Esophagus muscularis mucosa (tissue), 4 donors: Measurements from ENCODE around the gene PTPN5. TPM values are rescaled to one million over a fixed set of nuclear protein-coding genes. Genes with fewer than 3 reads are reported as not detected.
"Not testable (repeated sequence)": the region's sequence is repeated elsewhere in the genome, so short reads cannot be mapped to it uniquely, and the experiment has no call there.

ENCODE experiments used
- DNase-seq: peaks from one replicate; pipeline ENCODE4 v3.0.0-alpha.2; 2017; ENCODE audit errors: extremely low spot score
- H3K27ac ChIP-seq, 4 donors: fragments of 200-600 bp; sonication (generic); replicated peaks in 1 of 4; 1 replicate in 3 of 4; 2 replicates in 1 of 4; pipeline ENCODE4 v1.5.1; 2016 to 2019; ENCODE audit warnings: mild to moderate bottlenecking in 1 of 4
- H3K27me3 ChIP-seq, 4 donors: fragments of 200-600 bp; sonication (generic); one replicate each; pipeline versions ENCODE4 v1.5.1 to v1.6.0; 2016 to 2019
- H3K36me3 ChIP-seq, 4 donors: fragments of 200-600 bp; sonication (generic); one replicate each; pipeline ENCODE4 v1.5.1; 2016 to 2019
- H3K4me1 ChIP-seq, 4 donors: fragments of 200-600 bp; sonication (generic); one replicate each; pipeline ENCODE4 v1.5.1; 2016 to 2019
- H3K4me3 ChIP-seq, 4 donors: fragments of 200-600 bp; sonication (generic); 1 replicate in 2 of 4; 2 replicates in 2 of 4; pipeline ENCODE4 v1.5.1; 2016 to 2019; ENCODE audit warnings: mild to moderate bottlenecking in 4 of 4, moderate library complexity in 1 of 4
- H3K9me3 ChIP-seq, 4 donors: fragments of 200-600 bp; sonication (generic); 1 replicate in 3 of 4; 2 replicates in 1 of 4; pipeline ENCODE4 v1.5.1; 2016 to 2019
- EP300 ChIP-seq: sonication (generic); formaldehyde crosslinking; IDR thresholded peaks from one replicate; pipeline ENCODE4 v1.6.1; 2017; ENCODE audit warnings: antibody characterized with exemption
- POLR2A ChIP-seq: fragments of 450-650 bp; IDR thresholded peaks from one replicate; pipeline ENCODE4 v1.6.1; 2017; ENCODE audit warnings: antibody characterized with exemption, moderate library complexity, mild to moderate bottlenecking, low read depth
- POLR2AphosphoS5 ChIP-seq, 2 donors: sonication (generic); formaldehyde crosslinking; IDR thresholded peaks; one replicate each; pipeline ENCODE4 v1.6.1; 2017; ENCODE audit warnings: antibody characterized with exemption in 2 of 2
- WGBS: methylation state at CpG from one replicate; pipeline ENCODE4 v1.1.5; 2018; 5-methylcytosine and 5-hydroxymethylcytosine counted together
- intact Hi-C: fragments of 100-400 bp; cut with DNase I; formaldehyde crosslinking; loops from one replicate; pipeline ENCODE4 v1.15.1; 2023
- total RNA-seq, 4 donors: library from RNA; depleted of rRNA; stranded (reverse); fragments of >200 nt; gene quantifications; one replicate each; pipeline versions ENCODE4 v1.1.0 to v1.2.1, GENCODE V29; 2016
- TF ChIP-seq, protein P1 (sequence below), 3 experiments: fragments of 200-600 bp in 2 of 3; fragments of 450-650 bp in 1 of 3; sonication (generic) in 2 of 3; IDR thresholded peaks; one replicate each; pipeline ENCODE4 v1.5.1; 2017 to 2019; ENCODE audit warnings: antibody characterized with exemption in 3 of 3, mild to moderate bottlenecking in 2 of 3, moderate library complexity in 1 of 3

The PTPN5 gene
- total RNA-seq, 4 donors from 2014 or later: 1.2 to 4.1 (median 3.0) TPM

DNA sequence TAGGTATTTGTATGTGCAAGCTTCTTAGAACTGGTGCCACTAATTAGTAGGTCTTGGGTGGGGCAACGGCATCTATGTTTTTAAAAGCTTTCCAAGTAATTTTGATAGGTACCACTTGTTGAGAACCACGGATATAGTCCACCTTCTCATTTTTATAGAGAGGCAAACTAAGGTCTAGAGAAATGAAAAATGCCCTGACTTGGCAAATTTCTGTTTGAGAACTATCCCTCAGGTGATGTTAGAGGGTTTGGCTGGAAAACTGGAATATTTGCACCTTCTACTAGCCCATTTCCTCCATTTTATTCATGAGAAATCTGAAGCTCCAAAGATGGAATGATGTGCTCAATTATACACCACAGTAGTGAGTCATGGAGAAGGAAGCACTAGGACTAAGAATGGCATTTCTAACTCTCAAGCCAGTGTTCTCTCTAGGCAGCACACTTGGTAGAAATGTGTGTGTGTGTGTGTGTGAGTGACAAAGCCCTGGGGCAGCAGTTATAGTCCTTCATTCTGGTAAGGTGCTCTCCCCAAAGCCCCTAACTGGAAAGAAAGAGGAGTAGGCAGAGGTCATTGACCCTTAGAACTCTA is 94.9 kb downstream of the PTPN5 start:
- 98% methylated on average over 2 of the region's 2 CpGs for WGBS
- intact Hi-C loops: loop anchor here (5.0 kb wide), 1 partner anchor 59 kb away; no protein-coding TSS in a partner anchor
- H3K36me3 ChIP-seq: peaks cover 3 to 8% (median 7%) of the 10 kb centered on the region in 4 donors
- TF ChIP-seq, protein P1, sequence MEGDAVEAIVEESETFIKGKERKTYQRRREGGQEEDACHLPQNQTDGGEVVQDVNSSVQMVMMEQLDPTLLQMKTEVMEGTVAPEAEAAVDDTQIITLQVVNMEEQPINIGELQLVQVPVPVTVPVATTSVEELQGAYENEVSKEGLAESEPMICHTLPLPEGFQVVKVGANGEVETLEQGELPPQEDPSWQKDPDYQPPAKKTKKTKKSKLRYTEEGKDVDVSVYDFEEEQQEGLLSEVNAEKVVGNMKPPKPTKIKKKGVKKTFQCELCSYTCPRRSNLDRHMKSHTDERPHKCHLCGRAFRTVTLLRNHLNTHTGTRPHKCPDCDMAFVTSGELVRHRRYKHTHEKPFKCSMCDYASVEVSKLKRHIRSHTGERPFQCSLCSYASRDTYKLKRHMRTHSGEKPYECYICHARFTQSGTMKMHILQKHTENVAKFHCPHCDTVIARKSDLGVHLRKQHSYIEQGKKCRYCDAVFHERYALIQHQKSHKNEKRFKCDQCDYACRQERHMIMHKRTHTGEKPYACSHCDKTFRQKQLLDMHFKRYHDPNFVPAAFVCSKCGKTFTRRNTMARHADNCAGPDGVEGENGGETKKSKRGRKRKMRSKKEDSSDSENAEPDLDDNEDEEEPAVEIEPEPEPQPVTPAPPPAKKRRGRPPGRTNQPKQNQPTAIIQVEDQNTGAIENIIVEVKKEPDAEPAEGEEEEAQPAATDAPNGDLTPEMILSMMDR (IDR thresholded peaks at IDR 0.05): no peak
- no peak for DNase-seq
- no peak overlapping the region for H3K27ac ChIP-seq
- no peaks in the 10 kb centered on the region for H3K27me3 ChIP-seq
- H3K4me1 ChIP-seq: peaks cover 17 to 29% (median 19%) of the 10 kb centered on the region in 4 donors
- H3K4me3 ChIP-seq: no peak overlapping the region
- H3K9me3 ChIP-seq: no peaks in the 10 kb centered on the region

DNA sequence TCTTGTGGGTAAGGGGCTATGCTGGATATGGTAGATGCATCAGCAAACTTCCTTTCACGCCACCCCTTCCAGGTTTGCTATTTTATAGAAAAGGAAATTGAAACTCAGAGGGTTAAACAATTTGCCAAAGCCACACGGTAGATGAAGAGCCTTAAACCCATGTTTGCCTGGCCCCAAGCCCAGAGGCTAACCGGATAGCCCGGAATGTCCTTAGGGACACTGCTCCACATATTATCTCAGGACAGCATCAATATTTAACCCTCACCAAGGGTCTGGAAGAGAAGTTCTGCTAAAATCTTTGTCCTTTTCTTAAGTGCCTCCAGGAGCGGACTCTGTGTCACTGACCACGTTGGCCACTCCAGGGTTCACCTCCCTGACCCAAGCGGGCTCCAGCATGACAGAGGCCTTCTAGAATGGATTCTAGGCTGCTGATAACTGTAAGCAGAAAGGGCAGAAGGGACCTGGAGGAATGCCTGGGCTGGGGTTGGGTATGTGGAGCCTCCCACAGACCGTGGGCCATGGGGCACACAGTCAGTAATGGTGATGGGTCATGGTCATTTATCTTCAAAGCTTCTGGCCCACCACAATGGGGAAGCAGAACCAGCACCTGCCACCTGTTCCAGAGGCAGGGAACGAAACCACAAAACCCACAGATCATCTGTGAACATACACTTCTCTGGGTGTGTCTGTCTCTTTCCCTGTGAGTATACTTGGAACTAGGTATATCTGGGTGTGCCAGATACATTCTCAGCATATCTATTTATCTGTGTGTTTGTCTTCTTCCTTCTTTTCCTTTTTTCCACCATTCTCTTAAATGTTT is 98.4 kb downstream of the PTPN5 start:
- intact Hi-C loops: no loop called here
- no peak for TF ChIP-seq EP300

DNA sequence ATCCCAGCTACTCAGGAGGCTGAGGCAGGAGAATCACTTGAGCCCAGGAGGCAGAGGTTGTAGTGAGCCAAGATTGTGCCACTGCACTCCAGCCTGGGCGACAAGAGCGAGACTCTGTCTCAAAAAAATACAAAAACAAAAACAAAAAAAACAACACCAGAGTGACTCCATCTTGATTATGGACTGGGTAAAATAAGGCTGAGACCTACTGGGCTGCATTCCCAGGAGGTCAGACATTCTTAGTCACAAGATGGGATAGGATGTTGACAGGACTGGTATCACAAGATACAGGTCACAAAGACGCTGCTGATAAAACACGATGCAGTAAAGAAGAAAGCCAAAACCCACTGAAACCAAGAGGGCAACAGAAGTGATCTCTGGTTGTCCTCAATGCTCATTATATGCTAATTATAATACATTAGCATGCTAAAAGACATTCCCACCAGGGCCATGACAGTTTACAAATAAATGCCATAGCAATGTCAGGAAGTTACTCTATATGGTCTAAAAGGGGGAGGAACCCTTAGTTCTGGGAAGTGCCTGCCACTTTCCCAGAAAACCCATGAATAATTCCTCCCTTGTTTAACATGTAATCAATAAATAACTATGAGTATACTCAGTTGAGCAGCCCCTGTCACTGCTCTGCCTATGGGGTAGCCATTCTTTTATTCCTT is 100.0 kb downstream of the PTPN5 start:
- H3K27me3 ChIP-seq, H3K4me1 ChIP-seq, intact Hi-C loops, H3K4me3 ChIP-seq, H3K36me3 ChIP-seq, DNase-seq, H3K27ac ChIP-seq, H3K9me3 ChIP-seq: not testable (repeated sequence)
- 91% methylated on average over 4 of the region's 4 CpGs for WGBS

More for the DNA sequence above, 98.4 kb downstream of the PTPN5 start:
- Histone ChIP-seq H3K4me1 (peaks cover 0 to 5% (median 3%) of the 10 kb centered on the region in 4 donors), H3K27me3 (no peaks in the 10 kb centered on the region), H3K4me3 (no peak overlapping the region), H3K9me3 (no peaks in the 10 kb centered on the region), H3K36me3 (no peaks in the 10 kb centered on the region), H3K27ac (no peak overlapping the region)
- 77% methylated on average over 9 of the region's 9 CpGs for WGBS
- DNase-seq: no peak

DNA sequence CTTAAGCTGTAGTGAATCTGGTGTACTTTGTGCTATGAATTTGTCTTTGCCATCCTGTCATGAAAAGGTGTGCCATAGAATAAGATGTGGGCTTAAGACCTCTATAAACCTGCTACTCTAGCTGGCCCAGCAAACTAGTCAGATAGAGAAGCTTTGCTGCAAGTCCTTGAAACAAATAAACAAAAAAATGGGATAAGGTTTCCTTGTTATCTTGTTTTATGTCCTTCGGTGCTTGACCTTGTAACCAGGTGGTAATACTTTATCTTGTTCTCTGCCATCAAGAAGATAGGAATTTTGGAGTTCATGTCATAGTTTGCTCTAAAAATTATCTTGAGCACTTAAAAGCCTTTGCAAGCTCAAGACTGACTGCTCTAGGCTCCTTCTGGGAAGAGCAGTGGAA is 107.3 kb downstream of the PTPN5 start:
- no peaks in the 10 kb centered on the region for H3K4me1 ChIP-seq
- no peaks in the 10 kb centered on the region for H3K27me3 ChIP-seq
- DNase-seq: no peak
- WGBS: 85% methylated on average over 1 of the region's 1 CpG
- intact Hi-C loops: no loop called here
- H3K4me3 ChIP-seq: no peak overlapping the region
- H3K27ac ChIP-seq: no peak overlapping the region
- TF ChIP-seq, protein P1 (IDR thresholded peaks at IDR 0.05): no peak
- no peak for TF ChIP-seq POLR2AphosphoS5 (IDR thresholded peaks at IDR 0.05)
- TF ChIP-seq POLR2A: no peak
- TF ChIP-seq EP300: no peak
- no peaks in the 10 kb centered on the region for H3K9me3 ChIP-seq
- H3K36me3 ChIP-seq: no peaks in the 10 kb centered on the region

DNA sequence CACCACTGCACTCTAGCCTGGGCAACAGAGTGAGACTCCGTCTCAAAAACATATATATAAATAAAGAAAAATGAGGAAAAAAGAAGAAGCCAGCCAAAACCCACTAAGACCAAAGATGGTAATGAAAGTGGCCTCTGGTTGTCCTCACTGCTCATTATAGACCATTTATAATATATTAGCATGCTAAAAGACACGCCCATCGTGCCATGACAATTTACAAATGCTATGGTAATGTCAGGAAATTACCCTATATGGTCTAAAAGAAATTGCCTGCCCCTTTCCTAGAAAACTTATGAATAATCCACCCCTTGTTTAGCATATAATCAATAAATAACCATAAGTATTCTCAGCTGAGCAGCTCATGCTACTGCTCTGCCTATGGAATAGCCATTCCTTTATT is 109.1 kb downstream of the PTPN5 start:
- H3K27ac ChIP-seq: no peak overlapping the region
- no peaks in the 10 kb centered on the region for H3K36me3 ChIP-seq
- TF ChIP-seq POLR2AphosphoS5 (IDR thresholded peaks at IDR 0.05) (no peak), POLR2A (no peak), EP300 (no peak)
- TF ChIP-seq, protein P1 (IDR thresholded peaks at IDR 0.05): no peak
- no peaks in the 10 kb centered on the region for H3K27me3 ChIP-seq
- no peak for DNase-seq
- 93% methylated on average over 3 of the region's 3 CpGs for WGBS
- intact Hi-C loops: no loop called here
- H3K9me3 ChIP-seq: no peaks in the 10 kb centered on the region
- H3K4me3 ChIP-seq: no peak overlapping the region
- no peaks in the 10 kb centered on the region for H3K4me1 ChIP-seq

DNA sequence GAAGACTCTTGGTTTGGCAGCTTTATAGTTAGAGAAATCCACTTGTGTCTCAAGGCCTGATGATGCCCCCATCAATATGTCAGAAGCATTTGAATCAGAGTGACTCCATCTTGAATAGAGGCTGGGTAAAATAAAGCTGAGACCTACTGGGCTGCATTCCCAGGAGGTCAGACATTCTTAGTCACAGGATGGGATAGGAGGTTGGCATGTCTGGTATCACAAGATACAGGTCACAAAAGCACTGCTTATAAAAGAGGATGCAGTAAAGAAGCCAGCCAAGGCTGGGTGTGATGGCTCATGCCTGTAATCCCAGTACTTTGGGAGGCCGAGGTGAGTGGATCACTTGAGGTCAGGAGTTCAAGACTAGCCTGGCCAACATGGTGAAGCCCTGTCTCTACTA is 109.6 kb downstream of the PTPN5 start:
- DNase-seq, H3K27me3 ChIP-seq, H3K9me3 ChIP-seq, H3K4me3 ChIP-seq, H3K4me1 ChIP-seq, intact Hi-C loops, H3K36me3 ChIP-seq, H3K27ac ChIP-seq: not testable (repeated sequence)
- WGBS: 78% methylated on average over 1 of the region's 1 CpG
